ENCODE results near the gene BMPR1A. TPM values are rescaled to one million over a fixed set of nuclear protein-coding genes. Genes with fewer than 3 reads are reported as not detected.
A peak's percentile ranks its signal among the peaks of the same experiment; 100 is the strongest.

Gene BMPR1A
- total RNA-seq, 4 donors from 2014 or later, result 21.1 to 33.3 (median 26.7) TPM

DNA sequence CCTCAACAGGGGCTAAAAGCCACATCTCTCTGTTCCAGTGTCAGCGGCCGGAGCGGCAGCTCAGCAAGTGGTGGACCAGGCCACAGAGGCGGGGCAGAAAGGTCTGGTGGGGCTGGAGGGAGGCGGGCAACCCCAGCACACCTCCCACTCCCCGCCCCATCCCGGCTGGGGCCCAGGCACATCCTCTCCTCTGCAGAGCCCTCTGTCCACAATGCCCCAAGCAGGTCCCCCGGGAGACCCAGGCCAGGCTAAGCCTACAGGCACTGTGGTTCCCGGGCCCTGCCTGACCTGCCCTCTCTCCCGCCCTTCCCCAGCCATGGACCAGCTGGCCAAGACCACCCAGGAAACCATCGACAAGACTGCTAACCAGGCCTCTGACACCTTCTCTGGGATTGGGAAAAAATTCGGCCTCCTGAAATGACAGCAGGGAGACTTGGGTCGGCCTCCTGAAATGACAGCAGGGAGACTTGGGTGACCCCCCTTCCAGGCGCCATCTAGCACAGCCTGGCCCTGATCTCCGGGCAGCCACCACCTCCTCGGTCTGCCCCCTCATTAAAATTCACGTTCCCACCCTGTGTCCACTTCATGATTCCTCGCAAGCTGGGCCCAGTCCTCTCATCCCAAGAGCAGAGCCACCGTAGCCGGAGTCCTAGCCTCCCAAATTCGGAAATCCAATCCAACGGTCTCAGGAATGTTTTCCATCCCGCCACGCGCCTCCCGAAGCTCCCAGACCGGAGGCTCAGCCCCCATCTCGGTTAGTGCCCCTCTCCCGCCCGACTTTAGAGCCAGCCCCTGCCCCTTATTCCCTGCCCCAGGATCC is 214.0 kb downstream of the BMPR1A start:
- 4% methylated on average over 19 of the region's 30 CpGs for WGBS
- Histone ChIP-seq H3K4me1 (peaks cover 86% of the 10 kb centered on the region), H3K27ac (peak overlapping the region; percentile 99), H3K9me3 (no peaks in the 10 kb centered on the region), H3K4me3 (peak overlapping the region; percentile 74), H3K27me3 (no peaks in the 10 kb centered on the region), H3K36me3 (no peaks in the 10 kb centered on the region)
- TF ChIP-seq EP300 (IDR thresholded peaks at IDR 0.05) (no peak), POLR2AphosphoS5 (IDR thresholded peaks at IDR 0.05) (peak in 2 of 3 donors; percentile 6 to 11), POLR2A (IDR thresholded peaks at IDR 0.05) (peak; percentile 43 to 76)
- peak; percentile 91 to 94 for DNase-seq (ENCODE audit: low spot score in 2 of 2)

- H3K9me3 ChIP-seq, result no peaks in the 10 kb centered on the region
- no peaks in the 10 kb centered on the region for H3K27me3 ChIP-seq
- WGBS, result 0% methylated on average over 3 of the region's 20 CpGs
- H3K4me3 ChIP-seq, result peak overlapping the region; percentile 74
- H3K36me3 ChIP-seq, result no peaks in the 10 kb centered on the region
- DNase-seq (ENCODE audit: low spot score in 2 of 2), result peak in 1 of 2 donors; percentile 95
- peak in 1 of 3 donors; percentile 30 for TF ChIP-seq POLR2AphosphoS5 (IDR thresholded peaks at IDR 0.05)
- TF ChIP-seq EP300 (IDR thresholded peaks at IDR 0.05), result no peak
- peak; percentile 79 to 98 for TF ChIP-seq POLR2A (IDR thresholded peaks at IDR 0.05)
- TF ChIP-seq, protein P1, sequence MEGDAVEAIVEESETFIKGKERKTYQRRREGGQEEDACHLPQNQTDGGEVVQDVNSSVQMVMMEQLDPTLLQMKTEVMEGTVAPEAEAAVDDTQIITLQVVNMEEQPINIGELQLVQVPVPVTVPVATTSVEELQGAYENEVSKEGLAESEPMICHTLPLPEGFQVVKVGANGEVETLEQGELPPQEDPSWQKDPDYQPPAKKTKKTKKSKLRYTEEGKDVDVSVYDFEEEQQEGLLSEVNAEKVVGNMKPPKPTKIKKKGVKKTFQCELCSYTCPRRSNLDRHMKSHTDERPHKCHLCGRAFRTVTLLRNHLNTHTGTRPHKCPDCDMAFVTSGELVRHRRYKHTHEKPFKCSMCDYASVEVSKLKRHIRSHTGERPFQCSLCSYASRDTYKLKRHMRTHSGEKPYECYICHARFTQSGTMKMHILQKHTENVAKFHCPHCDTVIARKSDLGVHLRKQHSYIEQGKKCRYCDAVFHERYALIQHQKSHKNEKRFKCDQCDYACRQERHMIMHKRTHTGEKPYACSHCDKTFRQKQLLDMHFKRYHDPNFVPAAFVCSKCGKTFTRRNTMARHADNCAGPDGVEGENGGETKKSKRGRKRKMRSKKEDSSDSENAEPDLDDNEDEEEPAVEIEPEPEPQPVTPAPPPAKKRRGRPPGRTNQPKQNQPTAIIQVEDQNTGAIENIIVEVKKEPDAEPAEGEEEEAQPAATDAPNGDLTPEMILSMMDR (IDR thresholded peaks at IDR 0.05), result no peak
- peak overlapping the region; percentile 99 for H3K27ac ChIP-seq
- peaks cover 84% of the 10 kb centered on the region for H3K4me1 ChIP-seq
These were observed 214.5 kb downstream of the BMPR1A start for GRCh38 chr10:86970982-86971231.

GRCh38 chr10:86971232-86971991 is 215.0 kb downstream of the BMPR1A start:
- H3K27me3 ChIP-seq, result no peaks in the 10 kb centered on the region
- H3K4me3 ChIP-seq, result peak overlapping the region; percentile 74
- H3K9me3 ChIP-seq, result no peaks in the 10 kb centered on the region
- peaks cover 81% of the 10 kb centered on the region for H3K4me1 ChIP-seq
- H3K36me3 ChIP-seq, result no peaks in the 10 kb centered on the region
- H3K27ac ChIP-seq, result peak overlapping the region; percentile 99
- TF ChIP-seq POLR2A (IDR thresholded peaks at IDR 0.05) (no peak), POLR2AphosphoS5 (IDR thresholded peaks at IDR 0.05) (peak; percentile 62 to 94 (median 92)), EP300 (IDR thresholded peaks at IDR 0.05) (peak; percentile 51)
- TF ChIP-seq, protein P1 (IDR thresholded peaks at IDR 0.05), result peak; percentile 8 to 18
- WGBS, result 9% methylated on average over 49 of the region's 66 CpGs
- peak; percentile 95 to 97 for DNase-seq (ENCODE audit: low spot score in 2 of 2)

DNA sequence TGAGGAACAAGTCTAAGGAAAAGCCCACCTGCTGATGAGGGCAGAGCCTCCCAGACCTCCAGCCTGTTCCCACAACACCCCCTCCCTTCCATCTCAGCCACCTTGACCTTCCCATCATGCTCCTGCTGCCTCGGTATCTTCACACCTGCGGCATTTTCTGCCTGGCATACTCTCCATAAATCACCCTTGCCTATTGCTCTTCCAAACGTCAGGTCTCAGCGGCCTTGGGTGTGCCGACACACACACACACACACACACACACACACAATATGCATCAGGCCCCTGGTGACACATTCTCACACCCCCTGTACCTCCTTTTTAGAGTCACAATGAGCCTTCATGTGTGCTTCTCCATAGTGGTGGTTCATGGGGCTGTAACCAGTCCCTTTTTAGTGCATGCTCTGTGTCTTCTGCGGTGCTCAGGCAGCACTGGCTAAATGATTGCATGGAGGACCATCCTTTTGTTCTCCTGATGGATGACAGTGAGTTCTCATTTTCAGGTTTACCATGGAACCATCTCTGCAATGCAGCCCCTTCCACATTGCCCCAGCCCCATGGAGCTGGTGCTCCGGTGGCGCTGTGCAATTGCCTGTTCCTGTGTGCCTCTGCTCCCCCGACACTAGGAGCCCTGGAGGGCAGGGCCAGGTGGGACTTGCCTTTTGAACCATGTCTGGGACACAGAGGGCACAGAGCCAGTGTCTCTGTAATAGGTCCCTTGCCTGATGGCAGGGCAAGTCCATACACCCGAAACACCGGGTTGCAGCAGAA is 216.4 kb downstream of the BMPR1A start:
- no peaks in the 10 kb centered on the region for H3K36me3 ChIP-seq
- TF ChIP-seq POLR2AphosphoS5 (IDR thresholded peaks at IDR 0.05), result no peak
- no peak for TF ChIP-seq POLR2A (IDR thresholded peaks at IDR 0.05)
- TF ChIP-seq EP300 (IDR thresholded peaks at IDR 0.05), result no peak
- TF ChIP-seq, protein P1 (IDR thresholded peaks at IDR 0.05), result no peak
- H3K27ac ChIP-seq, result peak overlapping the region; percentile 99
- no peak overlapping the region for H3K4me3 ChIP-seq
- H3K27me3 ChIP-seq, result no peaks in the 10 kb centered on the region
- H3K9me3 ChIP-seq, result no peaks in the 10 kb centered on the region
- peaks cover 70% of the 10 kb centered on the region for H3K4me1 ChIP-seq
- DNase-seq (ENCODE audit: low spot score in 2 of 2), result peak; percentile 77 to 78
- WGBS, result 68% methylated on average over 10 of the region's 11 CpGs

GRCh38 chr10:86974484-86974883 is 218.1 kb downstream of the BMPR1A start:
- TF ChIP-seq, protein P1 (IDR thresholded peaks at IDR 0.05), result no peak
- TF ChIP-seq POLR2A (IDR thresholded peaks at IDR 0.05) (no peak), EP300 (IDR thresholded peaks at IDR 0.05) (no peak), POLR2AphosphoS5 (IDR thresholded peaks at IDR 0.05) (no peak)
- no peaks in the 10 kb centered on the region for H3K27me3 ChIP-seq
- no peaks in the 10 kb centered on the region for H3K36me3 ChIP-seq
- DNase-seq (ENCODE audit: low spot score in 2 of 2), result no peak
- H3K4me3 ChIP-seq, result peak overlapping the region; percentile 26
- WGBS, result 49% methylated on average over 7 of the region's 7 CpGs
- no peaks in the 10 kb centered on the region for H3K9me3 ChIP-seq
- H3K4me1 ChIP-seq, result peaks cover 70% of the 10 kb centered on the region
- H3K27ac ChIP-seq, result peak overlapping the region; percentile 99

Measured in suprapubic skin (tissue), 4 donors.